ENCODE measurements around the gene ATG16L1.

GRCh38 chr2:233300401-233300800, 48.9 kb downstream of the ATG16L1 start:
- TF ChIP-seq GATA3 (IDR thresholded peaks at IDR 0.05; ENCODE audit: low read depth, low read length) (no peak), GATA2 (IDR thresholded peaks at IDR 0.05; ENCODE audit: low read depth, low read length) (no peak)
